PC-3 (cell line): ENCODE data around the gene PEX14. TPM values are rescaled to one million over a fixed set of nuclear protein-coding genes. Genes with fewer than 3 reads are reported as not detected.

Source experiments
- ATAC-seq: fragments of 200-7000 bp; cut with Tn5 transposase; 2 replicates; pipeline ENCODE4 v1.9.1; 2020; ENCODE audit warnings: mild to moderate bottlenecking, moderate library complexity
- BruUV-seq: library from RNA; stranded (reverse); fragments of 400-500 nt; replicated peaks from 2 replicates; lab custom pipeline; 2021; lab: Mats Ljungman, UMichigan
- CTCF ChIA-PET: fragments of 300-600 bp; sonication (Branson Sonifier 250); formaldehyde crosslinking; loops from one replicate; lab custom pipeline; 2022; ENCODE audit warnings: antibody characterized with exemption; lab: Charles Lee
- POLR2A ChIA-PET: fragments of 300-600 bp; sonication (Branson Sonifier 250); formaldehyde crosslinking; loops from one replicate; lab custom pipeline; 2022; ENCODE audit warnings: antibody characterized with exemption; ENCODE audit not compliant: unreplicated experiment; lab: Charles Lee
- DNase-seq: peaks from one replicate; pipeline ENCODE4 v3.0.0-alpha.2; 2015
- H2AFZ ChIP-seq: fragments of 300-600 bp; sonication (generic); 2 replicates; pipeline ENCODE4 v1.6.0; 2016; ENCODE audit warnings: antibody characterized with exemption, low read length
- H3F3A ChIP-seq: fragments of 300-600 bp; sonication (generic); one replicate; pipeline ENCODE4 v1.6.0; 2017; ENCODE audit warnings: antibody characterized with exemption, low read length, control low read depth, mild to moderate bottlenecking; ENCODE audit not compliant: unreplicated experiment
- H3K27ac ChIP-seq: fragments of 300-600 bp; sonication (generic); 2 replicates; pipeline ENCODE4 v1.5.1; 2016; ENCODE audit warnings: mild to moderate bottlenecking, low read length
- H3K27me3 ChIP-seq: fragments of 300-600 bp; sonication (generic); 2 replicates; pipeline ENCODE4 v1.6.1; 2016; ENCODE audit warnings: low read length, mixed read lengths
- H3K36me3 ChIP-seq: fragments of 300-600 bp; sonication (generic); 2 replicates; pipeline ENCODE4 v1.6.1; 2016; ENCODE audit warnings: low read depth, mixed run types, low read length, mixed read lengths
- H3K4me1 ChIP-seq: fragments of 300-600 bp; sonication (generic); 2 replicates; pipeline ENCODE4 v1.5.1; 2016; ENCODE audit warnings: low read length; ENCODE audit not compliant: insufficient read depth
- H3K4me2 ChIP-seq: fragments of 300-600 bp; sonication (generic); 2 replicates; pipeline ENCODE4 v1.6.0; 2016; ENCODE audit warnings: low read length
- H3K4me3 ChIP-seq: fragments of 300-600 bp; sonication (generic); 2 replicates; pipeline ENCODE4 v1.5.1; 2016; ENCODE audit warnings: mild to moderate bottlenecking, low read length, mixed read lengths
- H3K79me2 ChIP-seq: fragments of 300-600 bp; sonication (generic); 2 replicates; pipeline ENCODE4 v1.6.1; 2017; ENCODE audit warnings: low read length, mixed read lengths
- H3K9ac ChIP-seq: fragments of 300-600 bp; sonication (generic); 2 replicates; pipeline ENCODE4 v1.6.0; 2016; ENCODE audit warnings: mild to moderate bottlenecking, low read length
- H3K9me2 ChIP-seq: fragments of 300-600 bp; sonication (generic); replicated peaks from 2 replicates; pipeline ENCODE4 v1.6.1; 2016; ENCODE audit warnings: mixed run types, low read length, mixed read lengths
- H3K9me3 ChIP-seq: fragments of 300-600 bp; sonication (generic); 2 replicates; pipeline ENCODE4 v1.6.1; 2016; ENCODE audit warnings: low read length, mixed read lengths
- H4K20me1 ChIP-seq: fragments of 300-600 bp; sonication (generic); 2 replicates; pipeline ENCODE4 v1.6.1; 2016; ENCODE audit warnings: low read length, mixed read lengths
- EZH2 ChIP-seq: fragments of 300-600 bp; sonication (generic); IDR thresholded peaks from one replicate; pipeline ENCODE4 v1.6.1; 2017; ENCODE audit warnings: antibody characterized with exemption, mild to moderate bottlenecking, low read length; ENCODE audit not compliant: unreplicated experiment
- EZH2phosphoT487 ChIP-seq: fragments of 300-600 bp; sonication (generic); IDR thresholded peaks from 2 replicates; pipeline ENCODE4 v1.6.1; 2018; ENCODE audit warnings: mild to moderate bottlenecking, antibody characterized with exemption, low read length, borderline replicate concordance
- intact Hi-C: fragments of 100-400 bp; cut with micrococcal nuclease; formaldehyde crosslinking; loops from 2 replicates; pipeline ENCODE4 v1.9.0; 2023
- total RNA-seq: library from RNA; depleted of rRNA; stranded (reverse); fragments of >200 nt; gene quantifications from 2 replicates; pipeline ENCODE4 v1.2.3, GENCODE V29; 2014
- TF ChIP-seq, protein P1 (sequence below): fragments of 300-600 bp; sonication (generic); conservative IDR thresholded peaks from 2 replicates; pipeline ENCODE4 v1.5.1; 2017; ENCODE audit warnings: antibody characterized with exemption, low read depth, mild to moderate bottlenecking, low read length

PEX14 gene
- total RNA-seq, 1 experiment from 2014 or later: 24.9 TPM

DNA sequence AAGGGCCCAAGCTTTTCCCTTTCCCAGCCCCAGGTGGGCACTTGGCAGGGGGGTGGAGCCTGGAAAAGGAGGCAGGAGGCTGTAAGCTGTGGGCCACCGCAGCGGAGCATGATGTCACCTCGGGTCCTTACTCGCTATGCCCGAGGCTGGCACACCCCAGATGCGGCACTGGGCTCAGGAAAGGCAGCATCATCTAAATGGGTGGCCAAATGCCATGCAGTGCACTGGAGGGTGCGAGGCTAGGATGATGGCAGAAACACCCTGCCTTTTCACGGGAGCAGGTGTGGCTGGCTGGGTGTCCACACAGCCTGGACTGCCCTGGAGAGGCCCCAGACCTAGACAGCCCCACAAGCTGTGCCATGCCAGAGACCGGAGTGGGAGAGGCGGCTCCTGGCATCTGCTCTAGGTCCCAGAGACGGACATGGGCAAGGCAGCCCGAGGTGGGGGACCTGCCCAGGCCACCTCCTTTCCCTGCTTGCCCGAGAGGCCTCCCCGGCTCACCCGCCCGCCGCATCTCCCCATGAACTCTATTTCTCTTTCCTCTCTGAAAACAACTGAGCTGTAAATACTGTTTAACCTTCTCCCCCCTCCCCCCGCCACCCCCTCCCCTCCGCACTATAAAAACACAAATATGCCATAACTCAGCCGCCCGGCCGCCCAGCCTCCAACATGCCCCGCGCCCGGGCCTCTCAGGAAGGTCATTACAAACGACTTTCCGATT, 197.0 kb downstream of the PEX14 start:
- POLR2A ChIA-PET: no interaction called here
- Histone ChIP-seq H3K79me2 (no peaks in the 10 kb centered on the region), H3K27me3 (no peaks in the 10 kb centered on the region), H3K4me2 (no peak overlapping the region), H3K27ac (no peak overlapping the region), H3K9me3 (no peaks in the 10 kb centered on the region), H2AFZ (no peak overlapping the region), H4K20me1 (no peaks in the 10 kb centered on the region), H3K36me3 (no peaks in the 10 kb centered on the region), H3K4me3 (no peak overlapping the region), H3K9ac (no peak overlapping the region), H3K4me1 (peaks cover 19% of the 10 kb centered on the region), H3K9me2 (no peaks in the 10 kb centered on the region), H3F3A (no peaks in the 10 kb centered on the region)
- DNase-seq: no peak
- intact Hi-C loops: no loop called here
- CTCF ChIA-PET: no interaction called here
- TF ChIP-seq, protein P1, sequence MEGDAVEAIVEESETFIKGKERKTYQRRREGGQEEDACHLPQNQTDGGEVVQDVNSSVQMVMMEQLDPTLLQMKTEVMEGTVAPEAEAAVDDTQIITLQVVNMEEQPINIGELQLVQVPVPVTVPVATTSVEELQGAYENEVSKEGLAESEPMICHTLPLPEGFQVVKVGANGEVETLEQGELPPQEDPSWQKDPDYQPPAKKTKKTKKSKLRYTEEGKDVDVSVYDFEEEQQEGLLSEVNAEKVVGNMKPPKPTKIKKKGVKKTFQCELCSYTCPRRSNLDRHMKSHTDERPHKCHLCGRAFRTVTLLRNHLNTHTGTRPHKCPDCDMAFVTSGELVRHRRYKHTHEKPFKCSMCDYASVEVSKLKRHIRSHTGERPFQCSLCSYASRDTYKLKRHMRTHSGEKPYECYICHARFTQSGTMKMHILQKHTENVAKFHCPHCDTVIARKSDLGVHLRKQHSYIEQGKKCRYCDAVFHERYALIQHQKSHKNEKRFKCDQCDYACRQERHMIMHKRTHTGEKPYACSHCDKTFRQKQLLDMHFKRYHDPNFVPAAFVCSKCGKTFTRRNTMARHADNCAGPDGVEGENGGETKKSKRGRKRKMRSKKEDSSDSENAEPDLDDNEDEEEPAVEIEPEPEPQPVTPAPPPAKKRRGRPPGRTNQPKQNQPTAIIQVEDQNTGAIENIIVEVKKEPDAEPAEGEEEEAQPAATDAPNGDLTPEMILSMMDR: no peak
- TF ChIP-seq EZH2 (no peak), EZH2phosphoT487 (no peak)
- no peak for ATAC-seq
- BruUV-seq: no TSS peak

DNA sequence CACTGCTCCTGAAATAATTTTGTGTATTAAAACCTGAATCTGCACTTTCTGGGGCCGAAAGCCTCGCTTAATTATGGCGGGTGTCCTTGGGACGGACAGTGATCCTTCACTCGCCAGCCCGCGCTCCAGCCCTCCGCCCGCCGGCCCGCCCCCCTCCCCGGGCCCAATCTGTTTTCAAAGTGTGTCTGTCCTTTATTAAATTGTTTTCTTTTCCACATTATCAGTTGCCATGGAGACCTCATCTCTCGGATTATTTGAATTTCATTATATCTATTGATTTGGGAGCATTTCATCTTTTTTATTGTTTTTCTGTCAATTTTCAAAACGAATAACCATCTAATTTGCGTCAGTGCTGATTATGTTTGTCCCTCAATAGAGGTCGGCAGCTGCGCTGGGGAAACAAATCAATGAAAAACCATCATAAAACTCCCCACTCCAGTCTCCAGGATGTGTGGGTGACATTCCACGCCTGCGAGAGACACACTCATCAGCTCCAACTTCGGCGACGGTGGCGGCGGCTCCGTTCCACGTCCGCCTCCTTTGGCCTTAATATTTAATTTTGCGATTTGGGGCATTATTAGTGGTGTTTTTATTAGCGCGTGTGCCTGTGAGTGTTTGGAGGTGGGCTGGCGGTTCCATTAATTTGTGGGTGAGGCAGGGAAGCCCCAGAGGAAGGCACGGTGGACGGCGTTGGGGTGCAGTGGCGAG, 197.7 kb downstream of the PEX14 start:
- DNase-seq (no peak), ATAC-seq (no peak)
- Histone ChIP-seq H3K4me1 (peaks cover 19% of the 10 kb centered on the region), H3K4me3 (no peak overlapping the region), H4K20me1 (no peaks in the 10 kb centered on the region), H2AFZ (no peak overlapping the region), H3K9ac (no peak overlapping the region), H3K4me2 (no peak overlapping the region), H3K36me3 (no peaks in the 10 kb centered on the region), H3K79me2 (no peaks in the 10 kb centered on the region), H3F3A (no peaks in the 10 kb centered on the region), H3K27me3 (no peaks in the 10 kb centered on the region), H3K9me3 (no peaks in the 10 kb centered on the region), H3K27ac (no peak overlapping the region), H3K9me2 (no peaks in the 10 kb centered on the region)
- ChIA-PET POLR2A (no interaction called here), CTCF (no interaction called here)
- intact Hi-C loops: no loop called here
- TF ChIP-seq EZH2phosphoT487 (no peak), EZH2 (no peak)
- TF ChIP-seq, protein P1: no peak
- BruUV-seq: no TSS peak
